ENCODE data around the gene RHOJ.

- TF ChIP-seq, protein P1, sequence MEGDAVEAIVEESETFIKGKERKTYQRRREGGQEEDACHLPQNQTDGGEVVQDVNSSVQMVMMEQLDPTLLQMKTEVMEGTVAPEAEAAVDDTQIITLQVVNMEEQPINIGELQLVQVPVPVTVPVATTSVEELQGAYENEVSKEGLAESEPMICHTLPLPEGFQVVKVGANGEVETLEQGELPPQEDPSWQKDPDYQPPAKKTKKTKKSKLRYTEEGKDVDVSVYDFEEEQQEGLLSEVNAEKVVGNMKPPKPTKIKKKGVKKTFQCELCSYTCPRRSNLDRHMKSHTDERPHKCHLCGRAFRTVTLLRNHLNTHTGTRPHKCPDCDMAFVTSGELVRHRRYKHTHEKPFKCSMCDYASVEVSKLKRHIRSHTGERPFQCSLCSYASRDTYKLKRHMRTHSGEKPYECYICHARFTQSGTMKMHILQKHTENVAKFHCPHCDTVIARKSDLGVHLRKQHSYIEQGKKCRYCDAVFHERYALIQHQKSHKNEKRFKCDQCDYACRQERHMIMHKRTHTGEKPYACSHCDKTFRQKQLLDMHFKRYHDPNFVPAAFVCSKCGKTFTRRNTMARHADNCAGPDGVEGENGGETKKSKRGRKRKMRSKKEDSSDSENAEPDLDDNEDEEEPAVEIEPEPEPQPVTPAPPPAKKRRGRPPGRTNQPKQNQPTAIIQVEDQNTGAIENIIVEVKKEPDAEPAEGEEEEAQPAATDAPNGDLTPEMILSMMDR (conservative IDR thresholded peaks at IDR 0.05) = no peak
- TF ChIP-seq ZFX (IDR thresholded peaks at IDR 0.05) = no peak
Measured at GRCh38 chr14:63164108-63164683, 40.0 kb upstream of the RHOJ start.

Data from C4-2B (cell line).